HEK293T (cell line): ENCODE measurements around the gene FBXO8.

Experiments used
- CTCF ChIA-PET: fragments of 350-600 bp; formaldehyde crosslinking; extraction: SDS; loops from one replicate; lab custom pipeline; 2021; ENCODE audit warnings: antibody characterized with exemption, inconsistent platforms; lab: Yijun Ruan, JAX
- POLR2A ChIA-PET: fragments of 350-600 bp; formaldehyde crosslinking; extraction: SDS; loops from one replicate; lab custom pipeline; 2020; ENCODE audit warnings: antibody characterized with exemption, inconsistent platforms; lab: Yijun Ruan, JAX
- DNase-seq: peaks from one replicate; pipeline ENCODE4 v3.0.0; 2012; ENCODE audit warnings: mixed read lengths; ENCODE audit errors: extremely low spot score
- ARNT ChIP-seq: fragments of 450-650 bp; IDR thresholded peaks from 2 replicates; pipeline ENCODE4 v1.6.1; 2017; ENCODE audit warnings: mild to moderate bottlenecking
- BHLHE40 ChIP-seq: fragments of 450-650 bp; IDR thresholded peaks from 2 replicates; pipeline ENCODE4 v1.6.1; 2016; ENCODE audit warnings: mild to moderate bottlenecking, moderate library complexity, borderline replicate concordance
- CTBP1 ChIP-seq: fragments of 450-650 bp; IDR thresholded peaks from 2 replicates; pipeline ENCODE4 v1.6.1; 2016; ENCODE audit warnings: borderline replicate concordance
- ELF4 ChIP-seq: fragments of 450-650 bp; IDR thresholded peaks from 2 replicates; pipeline ENCODE4 v1.6.1; 2017; ENCODE audit warnings: antibody characterized with exemption
- FOXA1 ChIP-seq: fragments of 450-650 bp; IDR thresholded peaks from 2 replicates; pipeline ENCODE4 v1.6.1; 2016; ENCODE audit warnings: mild to moderate bottlenecking
- FOXK2 ChIP-seq: fragments of 450-650 bp; IDR thresholded peaks from 2 replicates; pipeline ENCODE4 v1.6.1; 2016; ENCODE audit warnings: mild to moderate bottlenecking
- FOXM1 ChIP-seq: fragments of 450-650 bp; IDR thresholded peaks from 2 replicates; pipeline ENCODE4 v1.6.1; 2017; ENCODE audit warnings: mild to moderate bottlenecking, borderline replicate concordance
- HDGF ChIP-seq: fragments of 450-650 bp; IDR thresholded peaks from 2 replicates; pipeline ENCODE4 v1.6.1; 2017; ENCODE audit warnings: antibody characterized with exemption, borderline replicate concordance
- L3MBTL2 ChIP-seq: fragments of 450-650 bp; conservative IDR thresholded peaks from 2 replicates; pipeline ENCODE4 v1.6.1; 2016; ENCODE audit warnings: mild to moderate bottlenecking
- LEF1 ChIP-seq: fragments of 450-650 bp; IDR thresholded peaks from 2 replicates; pipeline ENCODE4 v1.6.1; 2017; ENCODE audit warnings: mild to moderate bottlenecking, borderline replicate concordance
- NFRKB ChIP-seq: fragments of 450-650 bp; IDR thresholded peaks from 2 replicates; pipeline ENCODE4 v1.6.1; 2016; ENCODE audit warnings: mild to moderate bottlenecking, moderate library complexity
- SP1 ChIP-seq: fragments of 450-650 bp; IDR thresholded peaks from 2 replicates; pipeline ENCODE4 v1.6.1; 2017
- SUZ12 ChIP-seq: fragments of 450-650 bp; IDR thresholded peaks from 2 replicates; pipeline ENCODE4 v1.6.1; 2016; ENCODE audit warnings: mild to moderate bottlenecking
- TARDBP ChIP-seq: fragments of 450-650 bp; IDR thresholded peaks from 2 replicates; pipeline ENCODE4 v1.6.1; 2016
- ZNF384 ChIP-seq: fragments of 450-650 bp; IDR thresholded peaks from 2 replicates; pipeline ENCODE4 v1.6.1; 2016
- TF ChIP-seq, protein P1 (sequence below): fragments of 450-650 bp; IDR thresholded peaks from 2 replicates; pipeline ENCODE4 v1.6.1; 2016

Gene FBXO8

DNA sequence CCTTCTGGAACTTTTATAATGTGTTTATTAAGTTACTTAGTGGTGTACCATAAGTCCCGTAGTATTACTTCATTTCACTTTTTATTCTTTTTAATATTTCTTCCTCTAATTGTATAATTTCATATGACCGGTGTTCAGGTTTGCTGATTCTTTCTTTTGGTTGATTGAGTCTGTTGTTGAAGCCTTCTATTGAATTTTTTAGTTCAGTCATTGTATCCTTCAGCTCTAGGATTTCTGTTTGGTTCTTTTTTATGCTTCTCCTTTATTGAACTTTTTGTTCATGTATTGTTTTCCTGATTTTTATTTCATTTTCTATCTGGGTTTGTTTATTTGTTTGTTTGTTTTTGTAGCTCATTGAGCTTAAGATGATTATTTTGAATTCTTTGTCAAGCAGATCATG is 9.0 kb upstream of the FBXO8 start:
- CTCF ChIA-PET: no interaction called here
- TF ChIP-seq ELF4 (no peak), FOXM1 (no peak), ARNT (no peak), CTBP1 (no peak), NFRKB (no peak), FOXA1 (no peak), FOXK2 (no peak), HDGF (no peak), TARDBP (no peak), SP1 (no peak), ZNF384 (no peak), BHLHE40 (no peak), LEF1 (no peak), SUZ12 (no peak)
- TF ChIP-seq, protein P1, sequence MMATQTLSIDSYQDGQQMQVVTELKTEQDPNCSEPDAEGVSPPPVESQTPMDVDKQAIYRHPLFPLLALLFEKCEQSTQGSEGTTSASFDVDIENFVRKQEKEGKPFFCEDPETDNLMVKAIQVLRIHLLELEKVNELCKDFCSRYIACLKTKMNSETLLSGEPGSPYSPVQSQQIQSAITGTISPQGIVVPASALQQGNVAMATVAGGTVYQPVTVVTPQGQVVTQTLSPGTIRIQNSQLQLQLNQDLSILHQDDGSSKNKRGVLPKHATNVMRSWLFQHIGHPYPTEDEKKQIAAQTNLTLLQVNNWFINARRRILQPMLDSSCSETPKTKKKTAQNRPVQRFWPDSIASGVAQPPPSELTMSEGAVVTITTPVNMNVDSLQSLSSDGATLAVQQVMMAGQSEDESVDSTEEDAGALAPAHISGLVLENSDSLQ: no peak
- POLR2A ChIA-PET: no interaction called here
- DNase-seq: no peak

DNA sequence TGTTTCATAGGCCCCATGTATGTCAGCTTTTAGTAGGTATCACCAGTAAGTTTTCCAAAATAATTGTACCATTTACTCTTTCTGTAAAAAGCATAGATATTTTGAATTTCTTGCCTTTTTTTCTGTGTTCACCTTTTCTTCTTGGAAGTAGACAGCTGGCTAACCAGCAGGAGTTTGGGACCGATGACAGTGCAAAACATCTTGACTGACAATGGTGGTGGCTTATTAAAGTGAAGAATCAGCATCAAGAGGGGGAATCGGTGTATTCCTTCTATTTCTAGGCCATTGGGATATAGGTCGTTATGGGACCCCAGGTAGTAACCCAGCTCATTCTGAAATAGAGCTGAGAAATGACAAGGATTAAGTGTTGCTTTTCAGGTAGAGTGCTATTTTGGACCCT is 3.4 kb upstream of the FBXO8 start:
- TF ChIP-seq FOXK2: no peak
- TF ChIP-seq SP1: no peak
- TF ChIP-seq, protein P1: no peak
- no peak for TF ChIP-seq FOXA1
- TF ChIP-seq NFRKB: no peak
- no peak for TF ChIP-seq FOXM1
- no peak for TF ChIP-seq L3MBTL2
- no peak for TF ChIP-seq ELF4
- TF ChIP-seq TARDBP: no peak
- no peak for TF ChIP-seq ARNT
- no peak for TF ChIP-seq BHLHE40
- TF ChIP-seq HDGF: no peak
- ChIA-PET POLR2A (no interaction called here), CTCF (no interaction called here)

DNA sequence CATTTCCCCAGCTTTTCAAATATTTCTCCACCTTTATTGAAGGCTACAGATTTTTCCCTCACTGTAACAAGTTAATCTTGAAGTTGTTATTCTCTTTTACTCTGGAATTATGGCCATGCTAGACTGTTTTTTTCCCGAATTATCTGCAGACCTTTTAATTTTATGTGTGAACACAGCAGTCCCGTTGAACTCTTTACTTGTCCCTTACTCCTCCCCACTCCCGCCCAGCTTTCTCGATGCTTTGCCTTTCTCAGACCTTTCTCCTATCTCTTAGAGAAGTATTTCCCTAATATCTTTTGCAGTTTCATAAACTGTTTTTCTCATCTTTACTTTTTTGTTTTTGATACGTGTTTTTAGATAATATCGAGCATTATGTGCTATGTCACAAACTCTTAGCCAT is 1.0 kb upstream of the FBXO8 start:
- no peak for TF ChIP-seq HDGF
- no peak for TF ChIP-seq CTBP1
- TF ChIP-seq FOXM1: no peak
- TF ChIP-seq SUZ12: no peak
- TF ChIP-seq LEF1: no peak
- no peak for TF ChIP-seq ARNT
- TF ChIP-seq FOXK2: no peak
- ChIA-PET POLR2A (interaction anchor here (1.4 to 4.0 kb wide), 8 partner anchors 13 to 107 kb away, joined by 4 to 25 read pairs (median 6); no protein-coding TSS in a partner anchor), CTCF (no interaction called here)
- no peak for DNase-seq

More for the DNA sequence above, 3.4 kb upstream of the FBXO8 start:
- DNase-seq: no peak

DNA sequence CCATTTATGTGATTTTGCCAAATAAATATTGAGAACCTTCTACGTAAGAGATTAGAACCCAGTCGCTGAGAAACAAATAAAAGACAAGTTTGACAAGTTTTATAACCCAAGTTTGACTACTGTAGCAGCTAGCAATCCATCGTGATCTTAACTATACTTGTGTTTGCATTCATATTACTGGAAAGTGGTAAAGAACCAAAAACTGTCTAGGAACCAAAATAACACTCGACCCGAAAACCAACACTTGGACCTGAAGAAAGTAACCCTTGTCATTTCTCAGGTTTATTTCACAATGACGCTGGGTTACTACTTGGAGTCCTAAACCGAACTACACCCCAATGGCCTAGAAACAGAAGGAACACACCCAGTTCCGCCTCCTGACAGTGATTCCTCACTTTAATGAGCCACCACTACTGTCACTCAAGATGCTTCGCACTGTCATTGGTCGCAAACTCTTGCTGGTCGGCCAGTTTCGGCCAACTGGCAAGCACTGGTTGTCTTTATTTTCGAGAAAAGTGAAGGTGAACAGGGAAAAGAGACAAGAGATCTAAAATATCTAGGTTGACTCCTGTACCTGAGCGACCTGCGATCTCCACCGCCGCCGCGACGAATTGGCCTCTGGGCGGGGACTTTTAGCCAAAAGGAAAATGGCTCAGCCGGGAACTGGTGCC is 496 bp downstream of the FBXO8 start:
- TF ChIP-seq FOXA1: no peak
- TF ChIP-seq, protein P1: peak; percentile 99
- DNase-seq: peak; percentile 81
- ChIA-PET POLR2A (interaction anchor here (0.7 to 4.0 kb wide), 15 partner anchors 13 to 949 kb away, joined by 3 to 25 read pairs (median 5); partner anchors contain the start of gene HMGB2), CTCF (interaction anchor here (1.2 kb wide), 1 partner anchor 15 kb away, joined by 3 read pairs; no protein-coding TSS in a partner anchor)

DNA sequence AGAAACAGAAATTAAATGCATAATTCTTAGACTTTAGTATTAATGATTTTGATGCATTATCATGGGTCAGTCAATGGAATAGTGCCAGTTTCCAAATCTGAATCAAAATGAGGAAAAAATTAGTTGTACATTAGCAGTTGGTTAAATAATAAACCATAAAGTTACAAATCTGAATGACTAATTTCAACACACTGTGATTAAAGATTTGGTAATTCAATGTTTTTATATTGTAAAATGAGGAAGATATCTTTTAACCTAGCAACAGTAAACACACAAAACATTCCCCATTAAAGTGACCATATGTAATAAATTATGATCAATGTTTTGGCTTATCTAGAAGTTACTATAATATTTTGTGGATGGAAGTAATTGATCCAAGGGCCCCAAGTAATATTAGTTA is 1.6 kb downstream of the FBXO8 start:
- POLR2A ChIA-PET: interaction anchor here (4.0 kb wide), 1 partner anchor 64 kb away, joined by 25 read pairs; no protein-coding TSS in a partner anchor
- CTCF ChIA-PET: interaction anchor here (0.6 to 0.7 kb wide), 2 partner anchors 47 to 182 kb away, joined by 3 read pairs; no protein-coding TSS in a partner anchor
- DNase-seq: no peak
- no peak for TF ChIP-seq HDGF
- no peak for TF ChIP-seq FOXA1
- no peak for TF ChIP-seq FOXM1
- no peak for TF ChIP-seq ELF4
- TF ChIP-seq TARDBP: no peak
- TF ChIP-seq ZNF384: no peak
- TF ChIP-seq SP1: no peak
- TF ChIP-seq NFRKB: no peak
- no peak for TF ChIP-seq SUZ12
- no peak for TF ChIP-seq CTBP1
- no peak for TF ChIP-seq BHLHE40
- TF ChIP-seq FOXK2: no peak

DNA sequence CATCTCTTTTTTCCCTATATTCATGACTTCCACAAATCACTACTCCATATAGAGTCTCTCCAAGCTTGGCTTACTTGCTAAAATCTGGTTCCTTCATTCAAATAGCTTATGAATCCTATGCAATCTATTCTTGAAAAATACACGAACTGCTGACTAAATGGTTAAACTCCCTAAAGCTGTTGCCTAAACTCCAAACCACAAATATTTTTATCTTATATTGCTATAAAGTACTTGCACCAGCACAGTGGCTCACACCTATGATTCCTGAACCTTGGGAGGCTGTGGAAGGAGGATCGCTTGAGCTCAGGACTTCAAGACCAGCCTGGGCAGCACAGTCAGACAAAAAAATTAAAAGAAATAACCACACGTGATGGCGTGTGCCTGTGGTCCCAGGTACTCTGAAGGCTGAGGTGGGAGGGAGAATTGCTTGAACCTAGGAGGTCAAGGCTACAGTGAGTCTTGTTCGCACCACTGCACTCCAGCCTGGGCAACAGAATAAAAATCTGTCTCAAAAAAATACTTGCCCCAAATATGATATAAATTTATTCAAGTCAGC is 2.2 kb downstream of the FBXO8 start:
- POLR2A ChIA-PET: no interaction called here

More for the DNA sequence above, 2.2 kb downstream of the FBXO8 start:
- DNase-seq: no peak
- CTCF ChIA-PET: interaction anchor here (0.6 to 0.7 kb wide), 2 partner anchors 46 to 182 kb away, joined by 3 read pairs; no protein-coding TSS in a partner anchor
- TF ChIP-seq FOXA1: no peak
- no peak for TF ChIP-seq NFRKB
- TF ChIP-seq HDGF: no peak
- no peak for TF ChIP-seq ZNF384
- TF ChIP-seq TARDBP: no peak
